Naive thymus-derived CD4-positive, alpha-beta T cell (primary cell): ENCODE measurements around the gene ABLIM3. TPM values are rescaled to one million over a fixed set of nuclear protein-coding genes. Genes with fewer than 3 reads are reported as not detected.

Source experiments
- ATAC-seq: fragments of 150-1000 bp; cut with Tn5 transposase; 2 replicates; pipeline ENCODE4 v1.10.0; 2021; ENCODE audit warnings: mild to moderate bottlenecking, moderate library complexity
- CTCF ChIA-PET: fragments of 350-600 bp; sonication (Branson Sonifier 250); formaldehyde crosslinking; loops from one replicate; lab custom pipeline; 2021; ENCODE audit warnings: antibody characterized with exemption; lab: Charles Lee
- POLR2A ChIA-PET: fragments of 350-600 bp; sonication (Branson Sonifier 250); formaldehyde crosslinking; loops from one replicate; lab custom pipeline; 2021; ENCODE audit warnings: antibody characterized with exemption, inconsistent platforms; lab: Charles Lee
- DNase-seq, 9 donors: peaks; one replicate each; pipeline versions ENCODE4 v3.0.0 to v3.0.0-alpha.2; 2020 to 2022; ENCODE audit warnings: mixed read lengths in 1 of 9
- H3K27ac ChIP-seq: one replicate; pipeline ENCODE4 v1.7.0; 2013; ENCODE audit warnings: mild to moderate bottlenecking, low read depth, low read length, moderate library complexity
- H3K27me3 ChIP-seq, 2 donors: one replicate each; pipeline ENCODE4 v1.7.0; 2013; ENCODE audit warnings: low read length in 2 of 2, mild to moderate bottlenecking in 2 of 2, moderate library complexity in 2 of 2; ENCODE audit not compliant: control insufficient read depth in 2 of 2, insufficient read depth in 2 of 2
- H3K36me3 ChIP-seq, 3 experiments: 1 replicate in 2 of 3; 2 replicates in 1 of 3; pipeline ENCODE4 v1.7.0; 2013; ENCODE audit warnings: low read length in 3 of 3, mild to moderate bottlenecking in 3 of 3, moderate library complexity in 1 of 3; ENCODE audit not compliant: insufficient read depth in 3 of 3, control insufficient read depth in 2 of 3
- H3K4me1 ChIP-seq, 2 donors: one replicate each; pipeline ENCODE4 v1.7.0; 2013; ENCODE audit warnings: low read length in 2 of 2, mild to moderate bottlenecking in 2 of 2, moderate library complexity in 1 of 2; ENCODE audit not compliant: control insufficient read depth in 2 of 2, insufficient read depth in 2 of 2
- H3K4me3 ChIP-seq: 2 replicates; pipeline ENCODE4 v1.7.0; 2013; ENCODE audit warnings: mild to moderate bottlenecking, low read length
- H3K9me3 ChIP-seq, 3 experiments: 1 replicate in 2 of 3; 2 replicates in 1 of 3; pipeline ENCODE4 v1.7.0; 2013; ENCODE audit warnings: low read length in 3 of 3; ENCODE audit not compliant: control insufficient read depth in 2 of 3
- H3K27ac Mint-ChIP-seq, 9 donors: one replicate each; pipeline ENCODE4 v1.8.0; 2020 to 2022; ENCODE audit warnings: mixed read lengths in 9 of 9, mild to moderate bottlenecking in 8 of 9, moderate library complexity in 5 of 9, inconsistent platforms in 2 of 9
- H3K27me3 Mint-ChIP-seq, 5 donors: one replicate each; pipeline ENCODE4 v1.8.0; 2021 to 2022; ENCODE audit warnings: mixed read lengths in 5 of 5, mild to moderate bottlenecking in 1 of 5
- H3K36me3 Mint-ChIP-seq, 5 donors: one replicate each; pipeline ENCODE4 v1.8.0; 2020 to 2022; ENCODE audit warnings: mixed read lengths in 5 of 5, mild to moderate bottlenecking in 3 of 5, inconsistent platforms in 1 of 5
- H3K4me1 Mint-ChIP-seq, 7 donors: one replicate each; pipeline ENCODE4 v1.8.0; 2020 to 2022; ENCODE audit warnings: mixed read lengths in 7 of 7, mild to moderate bottlenecking in 3 of 7, inconsistent platforms in 1 of 7
- H3K4me3 Mint-ChIP-seq, 10 donors: one replicate each; pipeline ENCODE4 v1.8.0; 2020 to 2022; ENCODE audit warnings: mild to moderate bottlenecking in 10 of 10, mixed read lengths in 10 of 10, moderate library complexity in 6 of 10, inconsistent platforms in 2 of 10
- H3K9me3 Mint-ChIP-seq, 11 donors: one replicate each; pipeline ENCODE4 v1.8.0; 2020 to 2022; ENCODE audit warnings: mixed read lengths in 11 of 11, mild to moderate bottlenecking in 4 of 11, inconsistent platforms in 1 of 11, moderate library complexity in 1 of 11
- intact Hi-C, 2 donors: fragments of 100-400 bp; cut with micrococcal nuclease; formaldehyde crosslinking; loops; one replicate each; pipeline ENCODE4 v1.15.1; 2023
- polyA plus RNA-seq, 2 donors: library from polyadenylated mRNA; unstranded; fragments of 300-500 nt; fragmentation: Illumina TruSeq; gene quantifications; one replicate each; pipeline ENCODE4 v1.2.3, GENCODE V29; 2021
- total RNA-seq, 6 experiments: library from RNA in 5 of 6; stranded (reverse) in 5 of 6; gene quantifications; 1 replicate in 5 of 6; 2 replicates in 1 of 6; pipeline ENCODE4 v1.2.3 and lab custom pipeline; 2021 to 2026

ABLIM3 gene
- total and polyA plus RNA-seq, 7 experiments from 2014 or later: 0.08 to 1.3 TPM; not detected in 5

DNA sequence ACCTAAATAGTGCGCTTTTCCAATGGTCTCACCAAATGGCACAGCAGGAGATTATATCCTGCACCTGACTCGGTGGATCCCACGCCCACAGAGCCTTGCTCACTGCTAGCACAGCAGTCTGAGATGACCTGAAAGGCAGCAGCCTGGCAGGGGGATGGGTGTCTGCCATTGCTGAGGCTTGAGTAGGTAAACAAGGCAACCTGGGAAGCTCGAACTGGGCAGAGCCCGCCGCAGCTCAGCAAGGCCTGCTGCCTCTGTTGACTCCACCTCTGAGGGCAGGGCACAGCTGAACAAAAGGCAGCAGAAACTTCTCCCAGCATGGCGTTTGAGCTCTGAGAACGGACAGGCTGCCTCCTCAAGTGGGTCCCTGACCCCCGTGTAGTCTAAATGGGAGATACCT is 18.1 kb upstream of the ABLIM3 start:
- Histone ChIP-seq H3K36me3 (no peaks in the 10 kb centered on the region), H3K27ac (no peak overlapping the region), H3K4me1 (no peaks in the 10 kb centered on the region), H3K27me3 (no peaks in the 10 kb centered on the region), H3K4me3 (no peak overlapping the region), H3K9me3 (no peaks in the 10 kb centered on the region)
- DNase-seq: no peak
- CTCF ChIA-PET: interaction anchor here (1.2 kb wide), 1 partner anchor 15 kb away, joined by 3 read pairs; no protein-coding TSS in a partner anchor
- no peak overlapping the region for H3K27ac Mint-ChIP-seq
- H3K4me1 Mint-ChIP-seq: no peaks in the 10 kb centered on the region
- no peaks in the 10 kb centered on the region for H3K36me3 Mint-ChIP-seq
- POLR2A ChIA-PET: no interaction called here
- peaks cover 0 to 30% (median 14%) of the 10 kb centered on the region in 5 donors for H3K27me3 Mint-ChIP-seq
- H3K9me3 Mint-ChIP-seq: no peaks in the 10 kb centered on the region
- H3K4me3 Mint-ChIP-seq: no peak overlapping the region
- no peak for ATAC-seq
- intact Hi-C loops: no loop called here

DNA sequence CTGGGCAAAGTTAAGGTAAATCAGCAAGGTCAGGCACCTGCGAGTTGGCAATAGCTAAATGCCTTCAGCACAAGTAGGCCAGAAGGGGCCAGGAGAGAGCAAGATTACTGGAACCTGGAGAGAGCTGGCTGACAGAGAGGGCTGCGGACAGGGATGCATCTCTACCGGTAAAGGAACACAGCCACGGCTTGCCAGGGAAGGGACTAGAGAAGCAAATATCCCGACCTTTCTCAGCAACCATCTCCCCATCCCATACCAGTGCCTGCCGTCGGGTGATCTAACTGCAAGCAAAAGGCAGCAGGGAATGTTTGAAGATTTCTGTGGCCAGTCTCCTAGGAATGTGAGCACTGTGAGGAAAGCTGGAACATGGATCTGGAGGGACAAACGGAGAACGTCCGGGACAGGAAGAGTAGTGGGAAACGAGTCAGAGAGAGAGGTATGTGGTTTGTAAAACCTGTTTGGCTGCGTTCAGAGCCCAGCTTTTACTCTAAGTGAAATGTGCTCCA is 15.9 kb upstream of the ABLIM3 start:
- no peak overlapping the region for H3K27ac Mint-ChIP-seq
- peaks cover 0 to 20% (median 10%) of the 10 kb centered on the region in 5 donors for H3K27me3 Mint-ChIP-seq

DNA sequence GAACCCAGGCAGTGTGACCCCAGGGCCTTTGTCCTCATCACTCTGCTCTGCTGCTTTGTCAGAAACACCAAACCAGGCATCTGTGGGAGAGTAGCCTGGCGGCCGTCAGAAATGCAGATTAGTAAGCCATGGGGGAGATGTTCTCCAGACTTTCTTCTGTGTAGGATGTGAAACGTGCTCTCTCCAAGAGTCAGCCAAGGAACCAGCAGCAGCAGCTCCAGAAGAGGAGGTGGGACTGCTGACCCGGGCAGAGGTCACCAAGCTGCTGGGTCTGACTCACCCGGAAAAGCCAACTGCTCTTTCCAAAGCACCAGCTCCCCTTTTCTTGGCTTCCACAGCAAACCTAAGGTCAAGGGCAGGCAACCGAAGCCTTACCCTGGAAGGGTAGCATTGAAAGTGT is 14.4 kb upstream of the ABLIM3 start:
- CTCF ChIA-PET: interaction anchor here (0.9 kb wide), 1 partner anchor 9 kb away, joined by 3 read pairs; no protein-coding TSS in a partner anchor
- no peak overlapping the region for H3K27ac Mint-ChIP-seq

More for the DNA sequence above, 15.9 kb upstream of the ABLIM3 start:
- no peaks in the 10 kb centered on the region for H3K9me3 Mint-ChIP-seq
- H3K4me1 Mint-ChIP-seq: no peaks in the 10 kb centered on the region
- intact Hi-C loops: no loop called here
- H3K4me1 ChIP-seq: no peaks in the 10 kb centered on the region
- no peak for DNase-seq
- H3K27ac ChIP-seq: no peak overlapping the region
- CTCF ChIA-PET: interaction anchor here (0.5 to 1.1 kb wide), 2 partner anchors 91 to 466 kb away, joined by 3 to 4 read pairs; no protein-coding TSS in a partner anchor
- no peak overlapping the region for H3K4me3 Mint-ChIP-seq
- no peaks in the 10 kb centered on the region for H3K27me3 ChIP-seq
- no peak overlapping the region for H3K4me3 ChIP-seq
- H3K9me3 ChIP-seq: no peaks in the 10 kb centered on the region
- ATAC-seq: no peak
- no peaks in the 10 kb centered on the region for H3K36me3 Mint-ChIP-seq
- H3K36me3 ChIP-seq: no peaks in the 10 kb centered on the region
- POLR2A ChIA-PET: no interaction called here

DNA sequence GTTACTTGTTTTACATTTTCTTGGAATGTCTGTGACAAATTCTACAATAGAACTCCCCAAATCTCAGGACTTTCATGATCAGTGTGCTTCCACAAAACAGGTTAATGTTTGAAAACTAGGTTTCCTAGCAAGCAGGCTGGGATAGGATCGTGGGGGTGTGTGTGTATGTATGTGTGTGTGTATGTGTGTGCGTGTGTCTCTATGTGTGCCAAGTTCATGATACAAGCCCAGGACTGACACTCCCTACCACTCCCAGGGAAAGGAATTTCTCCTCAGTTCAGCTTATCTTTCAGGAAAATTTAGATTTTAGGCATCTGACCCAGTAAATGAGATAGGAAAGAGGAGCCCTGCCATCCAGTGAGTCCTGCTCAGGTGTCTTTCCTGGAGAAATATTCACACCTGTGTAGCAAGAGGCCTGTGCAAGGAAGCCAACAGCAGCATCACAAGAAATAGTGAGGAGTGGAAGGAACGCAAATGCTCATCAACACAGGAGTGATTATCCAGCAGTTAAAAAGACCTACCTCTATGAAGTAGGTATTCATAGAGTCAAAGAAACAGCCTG is 13.8 kb upstream of the ABLIM3 start:
- DNase-seq (no peak), ATAC-seq (no peak)
- Mint-ChIP-seq H3K9me3 (no peaks in the 10 kb centered on the region), H3K36me3 (no peaks in the 10 kb centered on the region), H3K4me3 (no peak overlapping the region), H3K27ac (no peak overlapping the region), H3K27me3 (peaks cover 5 to 20% (median 10%) of the 10 kb centered on the region in 5 donors), H3K4me1 (no peaks in the 10 kb centered on the region)
- no peaks in the 10 kb centered on the region for H3K4me1 ChIP-seq
- H3K4me3 ChIP-seq: no peak overlapping the region
- H3K36me3 ChIP-seq: no peaks in the 10 kb centered on the region
- no peaks in the 10 kb centered on the region for H3K9me3 ChIP-seq
- CTCF ChIA-PET: no interaction called here
- POLR2A ChIA-PET: no interaction called here
- intact Hi-C loops: no loop called here
- no peak overlapping the region for H3K27ac ChIP-seq
- no peaks in the 10 kb centered on the region for H3K27me3 ChIP-seq

More for the DNA sequence above, 14.4 kb upstream of the ABLIM3 start:
- Histone ChIP-seq H3K27ac (no peak overlapping the region), H3K4me1 (no peaks in the 10 kb centered on the region), H3K9me3 (no peaks in the 10 kb centered on the region), H3K36me3 (no peaks in the 10 kb centered on the region), H3K27me3 (no peaks in the 10 kb centered on the region), H3K4me3 (no peak overlapping the region)
- no peaks in the 10 kb centered on the region for H3K36me3 Mint-ChIP-seq
- DNase-seq (no peak), ATAC-seq (no peak)
- H3K9me3 Mint-ChIP-seq: no peaks in the 10 kb centered on the region
- H3K4me3 Mint-ChIP-seq: no peak overlapping the region
- POLR2A ChIA-PET: no interaction called here
- intact Hi-C loops: no loop called here
- no peaks in the 10 kb centered on the region for H3K4me1 Mint-ChIP-seq
- H3K27me3 Mint-ChIP-seq: peaks cover 5 to 20% (median 10%) of the 10 kb centered on the region in 5 donors

DNA sequence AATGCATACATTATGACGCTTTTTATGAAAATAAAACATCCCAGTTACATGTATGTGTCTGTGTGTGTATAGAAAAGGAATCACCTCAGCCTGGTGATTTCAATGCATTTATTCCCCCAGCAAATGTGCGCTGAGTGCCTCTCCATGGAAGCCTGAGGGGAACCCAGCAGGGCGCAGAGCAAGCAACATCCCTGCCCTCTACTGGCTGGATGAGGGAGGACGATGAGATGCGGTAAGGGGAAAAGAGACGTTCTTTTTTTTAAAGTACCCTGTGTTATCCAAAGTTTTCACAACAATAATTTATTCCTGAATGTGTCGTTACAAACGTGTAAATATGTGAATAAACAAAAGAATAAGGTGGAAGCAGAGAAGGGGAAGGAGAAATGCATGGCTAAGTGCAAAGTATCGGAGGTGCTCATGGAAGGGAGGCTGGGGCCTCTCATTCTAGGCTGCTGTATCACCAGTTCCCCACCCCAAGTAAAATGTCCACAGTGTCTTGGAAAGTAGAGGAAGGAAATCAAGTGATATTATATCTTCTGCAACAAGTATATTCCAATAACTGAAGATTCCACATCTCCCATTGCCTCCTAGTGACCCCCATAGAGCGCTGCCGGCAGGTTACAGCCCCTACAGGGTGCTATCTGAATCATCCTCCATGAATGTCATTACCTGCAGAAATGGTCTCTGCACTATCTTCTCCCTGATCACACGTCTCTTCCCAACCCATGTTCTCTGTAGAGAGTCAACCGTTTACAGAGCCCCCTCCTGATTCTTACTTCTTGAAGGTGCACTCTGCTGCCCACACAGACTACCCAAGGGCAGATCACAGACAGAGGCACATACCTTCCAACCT is 13.0 kb upstream of the ABLIM3 start:
- H3K4me3 ChIP-seq: no peak overlapping the region
- no peak overlapping the region for H3K27ac ChIP-seq
- Mint-ChIP-seq H3K27ac (no peak overlapping the region), H3K4me1 (no peaks in the 10 kb centered on the region), H3K9me3 (no peaks in the 10 kb centered on the region), H3K4me3 (no peak overlapping the region), H3K36me3 (no peaks in the 10 kb centered on the region), H3K27me3 (peaks cover 5 to 20% (median 14%) of the 10 kb centered on the region in 5 donors)
- ATAC-seq (peak; percentile 67), DNase-seq (peak in 1 of 9 donors; percentile 8)
- intact Hi-C loops: no loop called here
- H3K27me3 ChIP-seq: no peaks in the 10 kb centered on the region
- H3K9me3 ChIP-seq: no peaks in the 10 kb centered on the region
- ChIA-PET POLR2A (no interaction called here), CTCF (no interaction called here)
- H3K36me3 ChIP-seq: no peaks in the 10 kb centered on the region
- H3K4me1 ChIP-seq: no peaks in the 10 kb centered on the region

DNA sequence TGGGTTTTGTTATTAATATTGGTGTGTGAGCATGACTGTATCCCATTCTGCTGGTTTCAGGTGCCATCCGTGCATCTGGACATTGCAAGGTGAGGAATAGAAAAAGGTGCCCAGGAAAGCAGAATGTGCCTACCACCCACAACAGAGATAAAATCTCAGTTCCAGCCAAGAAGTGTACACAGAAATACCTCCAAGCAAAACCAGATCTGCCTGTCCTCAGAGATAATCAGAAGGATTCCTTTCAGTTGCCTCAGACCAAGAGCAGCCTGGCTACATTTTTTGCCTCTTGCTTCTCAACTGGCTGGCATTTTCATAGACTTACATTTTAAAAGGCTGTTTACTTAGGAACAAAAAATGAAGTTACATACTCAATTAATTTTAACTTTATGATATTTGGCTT is 12.1 kb upstream of the ABLIM3 start:
- Histone ChIP-seq H3K36me3 (no peaks in the 10 kb centered on the region), H3K27me3 (no peaks in the 10 kb centered on the region), H3K4me3 (no peak overlapping the region), H3K9me3 (no peaks in the 10 kb centered on the region), H3K27ac (no peak overlapping the region), H3K4me1 (no peaks in the 10 kb centered on the region)
- H3K27ac Mint-ChIP-seq: no peak overlapping the region
- no peak overlapping the region for H3K4me3 Mint-ChIP-seq
- ChIA-PET CTCF (no interaction called here), POLR2A (no interaction called here)
- no peak for ATAC-seq
- H3K9me3 Mint-ChIP-seq: no peaks in the 10 kb centered on the region
- intact Hi-C loops: no loop called here
- H3K27me3 Mint-ChIP-seq: peaks cover 10 to 25% (median 20%) of the 10 kb centered on the region in 5 donors
- no peak for DNase-seq
- H3K36me3 Mint-ChIP-seq: no peaks in the 10 kb centered on the region
- H3K4me1 Mint-ChIP-seq: no peaks in the 10 kb centered on the region
